D721Med (cell line): ENCODE data around the gene TRAPPC11.

ENCODE experiments used
- DNase-seq: peaks from one replicate; pipeline ENCODE4 v3.0.0; 2011; ENCODE audit warnings: low spot score; ENCODE audit not compliant: insufficient read length
- FAIRE-seq: peaks from 2 replicates; lab custom pipeline; 2011; peaks lifted over from hg19 to GRCh38; lab: Jason Lieb, UNC
- TF ChIP-seq, protein P1 (sequence below): IDR thresholded peaks from 2 replicates; pipeline ENCODE4 v1.5.1; 2012; ENCODE audit warnings: mild to moderate bottlenecking, control low read depth; ENCODE audit not compliant: insufficient read depth; ENCODE audit errors: missing control alignments

Gene TRAPPC11

DNA sequence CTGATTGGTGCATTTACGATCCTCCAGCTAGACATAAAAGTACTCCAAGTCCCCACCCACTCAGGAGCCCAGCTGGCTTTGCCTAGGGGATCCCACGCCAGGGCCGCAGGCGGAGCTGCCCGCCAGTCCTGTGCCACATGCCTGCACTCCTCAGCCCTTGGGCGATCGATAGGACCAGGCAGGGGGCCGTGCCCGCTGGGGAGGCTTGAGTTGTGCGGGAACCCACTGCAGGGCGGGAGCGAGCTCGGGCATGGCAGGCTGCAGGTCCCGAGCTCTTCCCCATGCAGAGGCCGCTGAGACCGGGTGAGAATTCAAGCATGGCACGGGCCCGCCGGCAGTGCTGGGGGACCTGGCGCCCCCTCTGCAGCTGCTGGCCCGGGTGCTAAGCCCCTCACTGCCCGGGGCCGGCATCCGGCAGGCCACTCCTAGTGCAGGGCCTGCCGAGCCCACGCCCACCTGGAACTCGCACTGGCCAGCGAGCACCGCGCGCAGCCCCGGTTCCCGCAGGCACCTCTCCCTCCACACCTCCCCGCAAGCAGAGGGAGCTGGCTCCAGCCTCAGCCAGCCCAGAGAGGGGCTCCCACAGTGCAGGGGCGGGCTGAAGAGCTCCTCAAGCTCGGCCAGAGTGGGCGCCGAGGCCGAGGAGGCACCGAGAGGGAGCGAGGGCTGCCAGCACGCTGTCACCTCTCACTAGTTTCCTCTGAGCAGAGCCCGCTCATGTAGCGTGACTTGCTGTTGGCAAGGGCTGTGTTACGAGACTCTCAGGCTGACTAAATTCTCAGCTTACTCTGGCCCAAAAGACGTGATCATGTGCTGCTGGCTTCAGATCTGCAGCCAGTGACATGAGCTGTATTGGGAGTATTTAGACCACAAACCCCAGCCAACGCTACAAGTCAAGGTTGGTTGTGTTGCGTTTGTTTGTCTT, 87.5 kb downstream of the TRAPPC11 start:
- DNase-seq (no peak), FAIRE-seq (no peak)
- TF ChIP-seq, protein P1, sequence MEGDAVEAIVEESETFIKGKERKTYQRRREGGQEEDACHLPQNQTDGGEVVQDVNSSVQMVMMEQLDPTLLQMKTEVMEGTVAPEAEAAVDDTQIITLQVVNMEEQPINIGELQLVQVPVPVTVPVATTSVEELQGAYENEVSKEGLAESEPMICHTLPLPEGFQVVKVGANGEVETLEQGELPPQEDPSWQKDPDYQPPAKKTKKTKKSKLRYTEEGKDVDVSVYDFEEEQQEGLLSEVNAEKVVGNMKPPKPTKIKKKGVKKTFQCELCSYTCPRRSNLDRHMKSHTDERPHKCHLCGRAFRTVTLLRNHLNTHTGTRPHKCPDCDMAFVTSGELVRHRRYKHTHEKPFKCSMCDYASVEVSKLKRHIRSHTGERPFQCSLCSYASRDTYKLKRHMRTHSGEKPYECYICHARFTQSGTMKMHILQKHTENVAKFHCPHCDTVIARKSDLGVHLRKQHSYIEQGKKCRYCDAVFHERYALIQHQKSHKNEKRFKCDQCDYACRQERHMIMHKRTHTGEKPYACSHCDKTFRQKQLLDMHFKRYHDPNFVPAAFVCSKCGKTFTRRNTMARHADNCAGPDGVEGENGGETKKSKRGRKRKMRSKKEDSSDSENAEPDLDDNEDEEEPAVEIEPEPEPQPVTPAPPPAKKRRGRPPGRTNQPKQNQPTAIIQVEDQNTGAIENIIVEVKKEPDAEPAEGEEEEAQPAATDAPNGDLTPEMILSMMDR = no peak

DNA sequence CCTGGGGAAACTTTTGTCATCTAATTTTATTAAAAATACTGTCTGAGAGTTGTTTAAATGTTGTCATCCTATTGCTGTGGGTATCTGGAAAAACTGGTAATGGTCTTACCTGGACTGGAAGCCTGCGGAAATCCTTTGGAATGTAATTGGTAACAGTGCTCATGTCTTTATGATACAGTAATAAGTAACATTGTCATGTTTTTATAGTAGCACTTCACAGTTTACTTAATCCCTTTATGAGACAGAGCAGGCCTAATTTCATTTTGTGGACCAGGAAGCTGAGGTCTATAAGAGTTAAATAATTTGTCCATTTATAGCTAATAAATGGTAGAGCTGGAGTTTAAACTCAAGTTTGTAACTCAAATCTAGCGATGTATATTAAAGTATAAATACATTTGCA, 88.3 kb downstream of the TRAPPC11 start:
- no peak for DNase-seq
- TF ChIP-seq, protein P1 = no peak
- no peak for FAIRE-seq

- FAIRE-seq = no peak
- TF ChIP-seq, protein P1 = no peak
- DNase-seq = no peak
These were observed 89.0 kb downstream of the TRAPPC11 start for GRCh38 chr4:183747931-183748670.

GRCh38 chr4:183751106-183751505, 92.0 kb downstream of the TRAPPC11 start:
- FAIRE-seq (no peak), DNase-seq (no peak)
- TF ChIP-seq, protein P1 = no peak

GRCh38 chr4:183755596-183755995, 96.5 kb downstream of the TRAPPC11 start:
- DNase-seq (no peak), FAIRE-seq (no peak)
- TF ChIP-seq, protein P1 = no peak

GRCh38 chr4:183757060-183757459, 98.0 kb downstream of the TRAPPC11 start:
- TF ChIP-seq, protein P1 = no peak
- no peak for DNase-seq
- FAIRE-seq = no peak
